A549 (cell line): ENCODE data around the gene DNAJB14. TPM values are rescaled to one million over a fixed set of nuclear protein-coding genes. Genes with fewer than 3 reads are reported as not detected.

Experiments
- ATAC-seq, 2 experiments: fragments of 200-7000 bp in 1 of 2; fragments of >200 bp in 1 of 2; cut with Nextera tagmentation in 1 of 2; cut with Tn5 transposase in 1 of 2; 3 replicates each; pipeline versions ENCODE4 v1.8.0 to v1.9.1; 2018 to 2020; ENCODE audit warnings: mild to moderate bottlenecking in 1 of 2, moderate library complexity in 1 of 2
- CTCF ChIA-PET: fragments of 300-600 bp; sonication (Branson Sonifier 250); formaldehyde crosslinking; extraction: SDS; loops from one replicate; lab custom pipeline; 2021; ENCODE audit warnings: antibody characterized with exemption, inconsistent platforms; lab: Yijun Ruan, JAX
- POLR2A ChIA-PET: fragments of 350-600 bp; formaldehyde crosslinking; extraction: SDS; loops from one replicate; lab custom pipeline; 2021; ENCODE audit warnings: antibody characterized with exemption, inconsistent platforms; lab: Yijun Ruan, JAX
- DNase-seq, 2 experiments: peaks; one replicate each; pipeline versions ENCODE4 v3.0.0 to v3.0.0-alpha.2; 2011 to 2016; ENCODE audit warnings: low read depth in 1 of 2, low spot score in 1 of 2
- FAIRE-seq: peaks from 2 replicates; lab custom pipeline; 2011; peaks lifted over from hg19 to GRCh38; lab: Jason Lieb, UNC
- H3K27ac ChIP-seq, 2 experiments: fragments of >200 bp; sonication (Bioruptor Twin); formaldehyde crosslinking; 3 replicates each; pipeline ENCODE4 v1.5.1; 2016 to 2017
- H3K4me1 ChIP-seq: fragments of >200 bp; sonication (Bioruptor Twin); formaldehyde crosslinking; 3 replicates; pipeline ENCODE4 v1.6.1; 2016
- H3K4me2 ChIP-seq: fragments of >200 bp; sonication (Bioruptor Twin); formaldehyde crosslinking; 3 replicates; pipeline ENCODE4 v1.6.1; 2016
- H3K4me3 ChIP-seq: fragments of >200 bp; sonication (Bioruptor Twin); formaldehyde crosslinking; 3 replicates; pipeline ENCODE4 v1.5.1; 2016
- H3K9me3 ChIP-seq: fragments of >200 bp; sonication (Bioruptor Twin); formaldehyde crosslinking; 3 replicates; pipeline ENCODE4 v1.6.1; 2016
- BHLHE40 ChIP-seq: IDR thresholded peaks from 2 replicates; pipeline ENCODE4 v1.6.1; 2012; ENCODE audit warnings: low read depth, low read length, inconsistent platforms
- CEBPB ChIP-seq, 2 experiments: fragments of >200 bp in 1 of 2; sonication (Bioruptor Twin) in 1 of 2; formaldehyde crosslinking in 1 of 2; IDR thresholded peaks; 2 replicates each; pipeline ENCODE4 v1.6.1; 2012 to 2016
- EHMT2 ChIP-seq: fragments of 200-600 bp; sonication (generic); IDR thresholded peaks from 2 replicates; pipeline ENCODE4 v1.6.1; 2016; ENCODE audit warnings: antibody characterized with exemption, low read depth, mild to moderate bottlenecking, moderate library complexity
- EP300 ChIP-seq, 2 experiments: fragments of >200 bp; sonication (Bioruptor Twin); formaldehyde crosslinking; IDR thresholded peaks; 2 replicates in 1 of 2; 3 replicates in 1 of 2; pipeline ENCODE4 v1.6.1; 2016 to 2017
- FOSB ChIP-seq: fragments of 250-450 bp; sonication (Bioruptor Pico); IDR thresholded peaks from 2 replicates; pipeline ENCODE4 v1.5.0; 2020; ENCODE audit warnings: mild to moderate bottlenecking, moderate library complexity
- FOSL2 ChIP-seq, 2 experiments: fragments of 450-650 bp in 1 of 2; fragments of >200 bp in 1 of 2; sonication (Bioruptor Twin) in 1 of 2; formaldehyde crosslinking; IDR thresholded peaks; 2 replicates each; pipeline versions ENCODE4 v1.5.0 to v1.6.1; 2016 to 2020; ENCODE audit warnings: mild to moderate bottlenecking in 1 of 2, moderate library complexity in 1 of 2
- FOXS1 ChIP-seq: fragments of 250-450 bp; sonication (Bioruptor Pico); IDR thresholded peaks from 2 replicates; pipeline ENCODE4 v1.5.0; 2020; ENCODE audit warnings: mild to moderate bottlenecking, moderate library complexity
- GATA3 ChIP-seq: IDR thresholded peaks from 2 replicates; pipeline ENCODE4 v1.6.1; 2012; ENCODE audit warnings: borderline replicate concordance
- HEYL ChIP-seq: fragments of 250-450 bp; sonication (Bioruptor Pico); IDR thresholded peaks from 2 replicates; pipeline ENCODE4 v1.8.0; 2021; ENCODE audit warnings: mild to moderate bottlenecking, moderate library complexity
- MAFK ChIP-seq: fragments of 450-650 bp; IDR thresholded peaks from 2 replicates; pipeline ENCODE4 v1.6.1; 2014; ENCODE audit not compliant: partially characterized antibody
- MAZ ChIP-seq: fragments of 150-350 bp; IDR thresholded peaks from 2 replicates; pipeline ENCODE4 v1.6.1; 2014; ENCODE audit warnings: antibody characterized with exemption, low read depth, low read length, borderline replicate concordance
- MYC ChIP-seq: IDR thresholded peaks from 2 replicates; pipeline ENCODE4 v1.6.1; 2012; ENCODE audit warnings: mild to moderate bottlenecking, inconsistent platforms, low read length, improper control_type of control experiment, borderline replicate concordance
- RARB ChIP-seq: fragments of 250-450 bp; sonication (Bioruptor Pico); IDR thresholded peaks from 2 replicates; pipeline ENCODE4 v1.8.0; 2021; ENCODE audit warnings: mild to moderate bottlenecking, moderate library complexity
- RCOR1 ChIP-seq: fragments of 150-350 bp; IDR thresholded peaks from 2 replicates; pipeline ENCODE4 v1.6.1; 2014; ENCODE audit warnings: antibody characterized with exemption, low read length, low read depth
- RFX5 ChIP-seq: fragments of 450-650 bp; IDR thresholded peaks from 2 replicates; pipeline ENCODE4 v1.7.1; 2014; ENCODE audit warnings: antibody characterized with exemption, mild to moderate bottlenecking, moderate library complexity
- RNF2 ChIP-seq: fragments of 200-600 bp; sonication (generic); IDR thresholded peaks from 2 replicates; pipeline ENCODE4 v1.6.1; 2016; ENCODE audit warnings: low read depth, mild to moderate bottlenecking, antibody characterized with exemption, moderate library complexity, borderline replicate concordance
- SMC3 ChIP-seq: fragments of >200 bp; sonication (Bioruptor Twin); formaldehyde crosslinking; IDR thresholded peaks from 3 replicates; pipeline ENCODE4 v1.6.1; 2018; ENCODE audit warnings: inconsistent platforms
- SREBF2 ChIP-seq: fragments of 450-650 bp; IDR thresholded peaks from 2 replicates; pipeline ENCODE4 v1.6.1; 2014; ENCODE audit warnings: mild to moderate bottlenecking, moderate library complexity
- TFCP2L1 ChIP-seq: fragments of 250-450 bp; sonication (Bioruptor Pico); IDR thresholded peaks from 2 replicates; pipeline ENCODE4 v1.5.0; 2021; ENCODE audit warnings: mild to moderate bottlenecking
- TP53 ChIP-seq: fragments of 250-450 bp; sonication (Bioruptor Pico); IDR thresholded peaks from 2 replicates; pipeline ENCODE4 v1.5.0; 2021; ENCODE audit warnings: mild to moderate bottlenecking, moderate library complexity
- ZC3H11A ChIP-seq: fragments of 450-650 bp; IDR thresholded peaks from 2 replicates; pipeline ENCODE4 v1.6.1; 2014; ENCODE audit warnings: antibody characterized with exemption, mild to moderate bottlenecking
- ZFP36 ChIP-seq: fragments of 450-650 bp; IDR thresholded peaks from 2 replicates; pipeline ENCODE4 v1.6.1; 2014; ENCODE audit warnings: borderline replicate concordance; ENCODE audit not compliant: partially characterized antibody
- ZNF302 ChIP-seq: fragments of 250-450 bp; sonication (Bioruptor Pico); IDR thresholded peaks from 2 replicates; pipeline ENCODE4 v1.9.0; 2021; ENCODE audit warnings: inconsistent platforms, mild to moderate bottlenecking, moderate library complexity
- WGBS: methylation state at CpG from one replicate; pipeline ENCODE4 v1.1.6; 2017; ENCODE audit errors: missing lambda C conversion rate; 5-methylcytosine and 5-hydroxymethylcytosine counted together
- polyA plus RNA-seq, 4 experiments: library from polyadenylated mRNA; depleted of rRNA in 3 of 4; stranded (reverse); fragments of >200 nt; fragmentation: RNase III in 1 of 4; extraction: RNeasy Plus Mini Kit Qiagen cat#74134 plus additional on column Dnase treatment in 1 of 4; gene quantifications; 2 replicates in 3 of 4; 3 replicates in 1 of 4; pipeline ENCODE4 v1.2.3, GENCODE V29; 2011 to 2017
- TF ChIP-seq, protein P1 (sequence below): IDR thresholded peaks from 2 replicates; pipeline ENCODE4 v1.6.1; 2012
- TF ChIP-seq, protein P2 (sequence below): IDR thresholded peaks from 2 replicates; pipeline ENCODE4 v1.6.1; 2012
- TF ChIP-seq, protein P3 (sequence below): fragments of 150-350 bp; IDR thresholded peaks from 2 replicates; pipeline ENCODE4 v1.6.1; 2014; ENCODE audit warnings: low read depth, mild to moderate bottlenecking, low read length
- TF ChIP-seq, protein P4 (sequence below): fragments of 250-450 bp; sonication (Bioruptor Pico); IDR thresholded peaks from 2 replicates; pipeline ENCODE4 v1.5.0; 2020; ENCODE audit warnings: low read depth, mild to moderate bottlenecking, moderate library complexity
- TF ChIP-seq, protein P5 (sequence below): IDR thresholded peaks from 2 replicates; pipeline ENCODE4 v1.6.1; 2012; ENCODE audit warnings: low read depth, borderline replicate concordance

DNAJB14 gene
- polyA plus RNA-seq, 2 of the 4 experiments (the other 2 are of a cell fraction) = 22.8 to 34.0 TPM

DNA sequence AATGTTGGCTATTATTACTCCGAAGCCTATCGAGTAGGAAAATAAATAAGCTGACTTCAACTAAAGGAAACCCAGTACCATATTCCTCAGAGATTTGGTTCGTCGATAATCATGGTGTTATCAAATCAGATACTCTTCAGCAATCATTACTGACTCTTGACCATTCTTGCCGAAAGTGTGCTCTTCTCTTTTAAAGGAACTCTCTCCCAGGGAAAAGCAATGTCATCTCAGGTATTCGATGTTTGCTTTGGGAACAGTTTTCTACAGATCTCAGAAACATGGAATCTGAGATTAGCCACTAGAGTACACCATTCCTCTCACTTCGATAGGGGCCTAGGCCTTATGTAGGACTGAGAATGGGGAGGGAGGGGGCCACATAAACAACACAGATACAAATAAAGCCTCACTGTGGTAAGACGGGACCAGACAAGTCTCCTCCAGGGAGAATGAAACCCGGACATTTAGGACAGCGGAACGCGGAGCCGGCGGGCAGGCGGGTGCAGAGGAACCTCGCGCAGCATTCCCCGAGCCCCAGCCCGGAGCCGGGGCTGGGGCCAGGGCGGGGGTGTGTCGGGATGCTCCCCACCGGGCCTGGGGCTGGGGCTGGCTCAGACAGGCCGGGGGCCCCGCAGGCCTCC, 581 bp downstream of the DNAJB14 start:
- peak overlapping the region; percentile 94 for H3K4me3 ChIP-seq
- TF ChIP-seq, protein P1, sequence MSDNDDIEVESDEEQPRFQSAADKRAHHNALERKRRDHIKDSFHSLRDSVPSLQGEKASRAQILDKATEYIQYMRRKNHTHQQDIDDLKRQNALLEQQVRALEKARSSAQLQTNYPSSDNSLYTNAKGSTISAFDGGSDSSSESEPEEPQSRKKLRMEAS = peak; percentile 8
- TF ChIP-seq, protein P2, sequence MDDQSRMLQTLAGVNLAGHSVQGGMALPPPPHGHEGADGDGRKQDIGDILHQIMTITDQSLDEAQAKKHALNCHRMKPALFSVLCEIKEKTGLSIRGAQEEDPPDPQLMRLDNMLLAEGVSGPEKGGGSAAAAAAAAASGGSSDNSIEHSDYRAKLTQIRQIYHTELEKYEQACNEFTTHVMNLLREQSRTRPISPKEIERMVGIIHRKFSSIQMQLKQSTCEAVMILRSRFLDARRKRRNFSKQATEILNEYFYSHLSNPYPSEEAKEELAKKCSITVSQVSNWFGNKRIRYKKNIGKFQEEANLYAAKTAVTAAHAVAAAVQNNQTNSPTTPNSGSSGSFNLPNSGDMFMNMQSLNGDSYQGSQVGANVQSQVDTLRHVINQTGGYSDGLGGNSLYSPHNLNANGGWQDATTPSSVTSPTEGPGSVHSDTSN = no peak
- TF ChIP-seq, protein P3, sequence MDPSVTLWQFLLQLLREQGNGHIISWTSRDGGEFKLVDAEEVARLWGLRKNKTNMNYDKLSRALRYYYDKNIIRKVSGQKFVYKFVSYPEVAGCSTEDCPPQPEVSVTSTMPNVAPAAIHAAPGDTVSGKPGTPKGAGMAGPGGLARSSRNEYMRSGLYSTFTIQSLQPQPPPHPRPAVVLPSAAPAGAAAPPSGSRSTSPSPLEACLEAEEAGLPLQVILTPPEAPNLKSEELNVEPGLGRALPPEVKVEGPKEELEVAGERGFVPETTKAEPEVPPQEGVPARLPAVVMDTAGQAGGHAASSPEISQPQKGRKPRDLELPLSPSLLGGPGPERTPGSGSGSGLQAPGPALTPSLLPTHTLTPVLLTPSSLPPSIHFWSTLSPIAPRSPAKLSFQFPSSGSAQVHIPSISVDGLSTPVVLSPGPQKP = no peak
- no peak for TF ChIP-seq MYC
- WGBS = 3% methylated on average over 11 of the region's 25 CpGs
- no peak for FAIRE-seq
- ChIA-PET CTCF (interaction anchor here (1.5 kb wide), 1 partner anchor 18 kb away, joined by 3 read pairs; no protein-coding TSS in a partner anchor), POLR2A (interaction anchor here (0.5 to 1.7 kb wide), 4 partner anchors 8 to 890 kb away, joined by 3 to 11 read pairs (median 4); partner anchors contain the start of genes LAMTOR3 and TRMT10A)
- peak; percentile 23 to 32 for ATAC-seq
- DNase-seq = peak in 1 of 2 experiments; percentile 14
- peaks cover 24% of the 10 kb centered on the region for H3K4me1 ChIP-seq
- H3K4me2 ChIP-seq = peak overlapping the region; percentile 81
- no peaks in the 10 kb centered on the region for H3K9me3 ChIP-seq
- peak overlapping the region; percentile 96 to 99 for H3K27ac ChIP-seq

DNA sequence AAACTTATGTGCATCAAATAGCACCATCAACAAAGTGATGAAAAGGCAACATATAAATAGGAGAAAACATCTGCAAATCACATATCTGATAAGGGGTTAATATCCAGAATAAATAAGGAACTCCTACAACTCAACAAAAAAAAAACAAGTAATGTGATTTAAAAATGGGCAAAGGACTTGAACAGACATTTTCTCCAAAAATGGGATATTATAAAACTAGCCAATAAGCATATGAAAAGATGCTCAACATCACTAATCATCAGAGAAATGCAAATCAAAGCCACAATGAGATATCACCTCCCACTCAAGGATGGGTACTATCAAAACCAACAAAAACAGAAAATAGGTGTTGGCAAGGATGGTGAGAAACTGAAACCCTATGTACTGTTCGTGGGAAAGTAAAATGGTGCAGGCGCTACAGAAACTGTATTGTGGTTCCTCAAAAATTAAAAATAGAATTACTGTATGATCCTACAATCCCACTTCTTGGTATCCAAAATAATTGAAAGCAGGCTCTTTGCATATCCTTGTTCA, 2.4 kb downstream of the DNAJB14 start:
- Histone ChIP-seq H3K4me1 (peaks cover 24% of the 10 kb centered on the region), H3K9me3 (no peaks in the 10 kb centered on the region), H3K4me3 (no peak overlapping the region), H3K4me2 (no peak overlapping the region; the same call in 2 of the 3 replicates), H3K27ac (no peak overlapping the region)
- DNase-seq = no peak
- ChIA-PET POLR2A (no interaction called here), CTCF (no interaction called here)
- 93% methylated on average over 2 of the region's 2 CpGs for WGBS
- no peak for TF ChIP-seq RNF2
- no peak for TF ChIP-seq ZNF302
- TF ChIP-seq, protein P4, sequence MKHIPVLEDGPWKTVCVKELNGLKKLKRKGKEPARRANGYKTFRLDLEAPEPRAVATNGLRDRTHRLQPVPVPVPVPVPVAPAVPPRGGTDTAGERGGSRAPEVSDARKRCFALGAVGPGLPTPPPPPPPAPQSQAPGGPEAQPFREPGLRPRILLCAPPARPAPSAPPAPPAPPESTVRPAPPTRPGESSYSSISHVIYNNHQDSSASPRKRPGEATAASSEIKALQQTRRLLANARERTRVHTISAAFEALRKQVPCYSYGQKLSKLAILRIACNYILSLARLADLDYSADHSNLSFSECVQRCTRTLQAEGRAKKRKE (CRISPR knock-in tag) = no peak
- no peak for TF ChIP-seq EP300 (IDR thresholded peaks at IDR 0.05)
- no peak for TF ChIP-seq GATA3
- TF ChIP-seq FOSB (CRISPR knock-in tag) = no peak
- no peak for TF ChIP-seq RARB (CRISPR knock-in tag)
- TF ChIP-seq FOSL2 (IDR thresholded peaks at IDR 0.05) = no peak
- no peak for TF ChIP-seq FOSL2 (CRISPR knock-in tag; IDR thresholded peaks at IDR 0.05)
- TF ChIP-seq CEBPB (IDR thresholded peaks at IDR 0.05) = no peak
- TF ChIP-seq TFCP2L1 (CRISPR knock-in tag) = no peak
- no peak for TF ChIP-seq TP53 (CRISPR knock-in tag)
- TF ChIP-seq RFX5 = no peak
- no peak for TF ChIP-seq HEYL (CRISPR knock-in tag)
- no peak for TF ChIP-seq FOXS1 (CRISPR knock-in tag)
- FAIRE-seq = no peak
- ATAC-seq = no peak

DNA sequence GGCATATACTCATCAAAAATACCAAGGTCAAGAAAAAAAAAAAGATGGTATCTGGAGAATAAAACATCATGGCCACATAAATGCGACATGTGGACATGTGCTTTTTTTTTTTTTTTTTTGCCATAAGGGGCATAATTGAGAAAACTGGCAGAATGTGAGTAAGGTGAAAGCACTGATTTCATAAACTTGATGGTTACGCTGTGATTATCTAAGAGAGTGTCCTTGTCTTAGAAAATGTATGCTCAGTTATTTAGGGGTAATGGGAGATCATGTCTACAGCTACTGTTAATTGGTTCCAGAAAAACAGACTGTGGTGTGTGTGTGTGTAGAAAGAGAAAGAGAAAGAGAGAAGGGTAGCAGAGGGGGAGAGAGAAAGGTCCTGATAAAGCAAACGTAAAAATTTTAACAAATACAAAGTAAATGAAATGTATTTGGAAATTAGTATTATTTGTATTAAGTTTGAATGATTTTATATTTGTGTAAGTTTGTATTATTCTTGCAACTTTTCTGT, 8.1 kb downstream of the DNAJB14 start:
- H3K27ac ChIP-seq = no peak overlapping the region
- ChIA-PET POLR2A (interaction anchor here (0.6 to 1.4 kb wide), 2 partner anchors 8 to 40 kb away, joined by 3 read pairs; partner anchors contain the start of gene DNAJB14), CTCF (interaction anchor here (0.6 to 0.7 kb wide), 2 partner anchors 13 to 1051 kb away, joined by 3 to 5 read pairs; no protein-coding TSS in a partner anchor)
- H3K4me2 ChIP-seq = no peak overlapping the region
- peaks cover 16% of the 10 kb centered on the region; the same call in 2 of the 3 replicates for H3K9me3 ChIP-seq
- WGBS = 95% methylated on average over 3 of the region's 3 CpGs
- no peak for DNase-seq
- no peak for ATAC-seq
- FAIRE-seq = no peak
- H3K4me1 ChIP-seq = no peaks in the 10 kb centered on the region
- H3K4me3 ChIP-seq = no peak overlapping the region
- no peak for TF ChIP-seq MAFK
- TF ChIP-seq TFCP2L1 (CRISPR knock-in tag) = no peak
- no peak for TF ChIP-seq MAZ
- no peak for TF ChIP-seq SREBF2
- TF ChIP-seq GATA3 = no peak
- no peak for TF ChIP-seq RCOR1
- TF ChIP-seq SMC3 = no peak
- TF ChIP-seq ZC3H11A = no peak
- no peak for TF ChIP-seq MYC
- no peak for TF ChIP-seq EHMT2
- no peak for TF ChIP-seq ZFP36
- TF ChIP-seq, protein P4 (CRISPR knock-in tag) = no peak
- TF ChIP-seq, protein P5, sequence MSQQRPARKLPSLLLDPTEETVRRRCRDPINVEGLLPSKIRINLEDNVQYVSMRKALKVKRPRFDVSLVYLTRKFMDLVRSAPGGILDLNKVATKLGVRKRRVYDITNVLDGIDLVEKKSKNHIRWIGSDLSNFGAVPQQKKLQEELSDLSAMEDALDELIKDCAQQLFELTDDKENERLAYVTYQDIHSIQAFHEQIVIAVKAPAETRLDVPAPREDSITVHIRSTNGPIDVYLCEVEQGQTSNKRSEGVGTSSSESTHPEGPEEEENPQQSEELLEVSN = no peak
- TF ChIP-seq FOXS1 (CRISPR knock-in tag) = no peak
- no peak for TF ChIP-seq HEYL (CRISPR knock-in tag)
- TF ChIP-seq BHLHE40 = no peak
- TF ChIP-seq RFX5 = no peak
